A172 (cell line): Measurements from ENCODE around the gene EEF1G. TPM values are rescaled to one million over a fixed set of nuclear protein-coding genes. Genes with fewer than 3 reads are reported as not detected.
"Not testable (repeated sequence)": the region's sequence is repeated elsewhere in the genome, so short reads cannot be mapped to it uniquely, and the experiment has no call there.

Experiments
- DNase-seq: peaks from one replicate; pipeline ENCODE4 v3.0.0-alpha.2; 2015; ENCODE audit warnings: low spot score
- total RNA-seq: library from RNA; depleted of rRNA; stranded (reverse); fragments of >200 nt; shearing (Covaris generic); gene quantifications from 2 replicates; pipeline ENCODE4 v1.2.3, GENCODE V29; 2014

Gene EEF1G
- total RNA-seq, 1 experiment from 2014 or later: 1,294 TPM

- DNase-seq: peak; percentile 57
Measured at GRCh38 chr11:62555464-62556107, 18.1 kb downstream of the EEF1G start.

- DNase-seq: peak; percentile 43
Measured at GRCh38 chr11:62554387-62555167, 19.1 kb downstream of the EEF1G start.

GRCh38 chr11:62553839-62554361 lies 19.8 kb downstream of the EEF1G start:
- DNase-seq: peak; percentile 96

GRCh38 chr11:62553080-62553838 lies 20.4 kb downstream of the EEF1G start:
- DNase-seq: peak; percentile 99

- peak; percentile 39 for DNase-seq
Measured at GRCh38 chr11:62552485-62553079, 21.1 kb downstream of the EEF1G start.

- DNase-seq: not testable (repeated sequence)
Measured at GRCh38 chr11:62550478-62550877, 23.2 kb downstream of the EEF1G start.

- DNase-seq: peak; percentile 30
Measured at GRCh38 chr11:62548545-62549335, 25.0 kb downstream of the EEF1G start.

GRCh38 chr11:62547691-62548281 lies 25.9 kb downstream of the EEF1G start:
- DNase-seq: peak; percentile 60

GRCh38 chr11:62546929-62547625 lies 26.6 kb downstream of the EEF1G start:
- peak; percentile 42 for DNase-seq

GRCh38 chr11:62546244-62546928 lies 27.3 kb downstream of the EEF1G start, which contains the start of gene AHNAK:
AHNAK (minus strand) TSS chr11:62546806; CDS start chr11:62536098, 10,708 bp downstream.
- peak; percentile 36 for DNase-seq

- DNase-seq: peak; percentile 90
Measured at GRCh38 chr11:62545437-62546243, 28.1 kb downstream of the EEF1G start.

GRCh38 chr11:62544581-62545436 lies 28.9 kb downstream of the EEF1G start:
- DNase-seq: peak; percentile 47

GRCh38 chr11:62543680-62544444 lies 29.8 kb downstream of the EEF1G start:
- DNase-seq: peak; percentile 13

GRCh38 chr11:62542750-62543567 lies 30.7 kb downstream of the EEF1G start:
- peak; percentile 71 for DNase-seq

- no peak for DNase-seq
Measured at GRCh38 chr11:62542111-62542745, 31.5 kb downstream of the EEF1G start.
